Astrocyte of the spinal cord (primary cell): ENCODE results near the gene PHTF1.

Source experiments
- DNase-seq: peaks from one replicate; pipeline ENCODE4 v3.0.0; 2011; ENCODE audit warnings: low read depth, low spot score
- H3K4me3 ChIP-seq: 2 replicates; pipeline ENCODE4 v1.5.1; 2011; ENCODE audit warnings: low read depth, mild to moderate bottlenecking, low read length, moderate library complexity
- in situ Hi-C: cut with HindIII; loops from 2 replicates; pipeline ENCODE4 v1.10.0; 2017; ENCODE audit warnings: low sequenced_read_pairs
- TF ChIP-seq, protein P1 (sequence below): IDR thresholded peaks from 2 replicates; pipeline ENCODE4 v1.5.1; 2012; ENCODE audit warnings: low read depth, mild to moderate bottlenecking, low read length, inconsistent platforms

PHTF1 gene

DNA sequence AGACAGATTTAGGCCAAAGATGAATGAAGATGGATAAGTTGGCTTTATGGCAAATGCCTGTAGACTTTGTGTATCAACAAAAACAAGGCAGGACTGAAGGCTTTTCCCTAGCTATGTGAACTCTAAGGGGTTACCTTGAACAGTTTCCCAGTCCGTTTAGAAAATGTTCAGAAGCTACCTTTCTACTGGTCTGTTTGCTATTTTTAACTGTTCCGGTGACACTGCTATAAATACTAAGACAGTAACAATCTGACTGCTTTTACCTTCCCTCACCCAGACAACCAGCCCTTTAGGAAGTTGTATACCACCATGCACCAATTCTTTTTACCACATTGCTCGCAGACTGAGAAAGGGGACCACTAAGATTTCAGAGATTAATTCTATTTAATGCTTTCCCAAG lies 102.2 kb downstream of the PHTF1 start:
- no peak for DNase-seq
- no peak overlapping the region for H3K4me3 ChIP-seq
- in situ Hi-C loops = no loop called here
- TF ChIP-seq, protein P1, sequence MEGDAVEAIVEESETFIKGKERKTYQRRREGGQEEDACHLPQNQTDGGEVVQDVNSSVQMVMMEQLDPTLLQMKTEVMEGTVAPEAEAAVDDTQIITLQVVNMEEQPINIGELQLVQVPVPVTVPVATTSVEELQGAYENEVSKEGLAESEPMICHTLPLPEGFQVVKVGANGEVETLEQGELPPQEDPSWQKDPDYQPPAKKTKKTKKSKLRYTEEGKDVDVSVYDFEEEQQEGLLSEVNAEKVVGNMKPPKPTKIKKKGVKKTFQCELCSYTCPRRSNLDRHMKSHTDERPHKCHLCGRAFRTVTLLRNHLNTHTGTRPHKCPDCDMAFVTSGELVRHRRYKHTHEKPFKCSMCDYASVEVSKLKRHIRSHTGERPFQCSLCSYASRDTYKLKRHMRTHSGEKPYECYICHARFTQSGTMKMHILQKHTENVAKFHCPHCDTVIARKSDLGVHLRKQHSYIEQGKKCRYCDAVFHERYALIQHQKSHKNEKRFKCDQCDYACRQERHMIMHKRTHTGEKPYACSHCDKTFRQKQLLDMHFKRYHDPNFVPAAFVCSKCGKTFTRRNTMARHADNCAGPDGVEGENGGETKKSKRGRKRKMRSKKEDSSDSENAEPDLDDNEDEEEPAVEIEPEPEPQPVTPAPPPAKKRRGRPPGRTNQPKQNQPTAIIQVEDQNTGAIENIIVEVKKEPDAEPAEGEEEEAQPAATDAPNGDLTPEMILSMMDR = no peak

DNA sequence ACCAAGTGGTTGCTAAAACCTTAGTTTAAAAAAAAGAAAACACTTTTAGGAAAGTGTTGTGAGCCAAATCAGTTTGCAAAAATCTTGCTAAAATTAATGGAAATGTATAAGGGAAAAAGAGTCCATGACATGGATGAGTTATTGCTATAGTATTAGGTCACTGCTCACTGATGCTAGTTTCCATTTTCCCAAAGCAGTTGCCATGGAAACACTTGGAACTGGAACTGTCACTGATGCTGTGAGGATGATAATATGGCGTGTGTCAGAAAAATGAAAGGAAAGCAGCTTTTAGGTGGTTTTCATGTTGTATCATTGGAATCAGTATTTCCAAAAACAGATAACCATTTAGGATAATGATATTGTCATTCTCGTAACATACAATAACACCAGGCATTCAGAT lies 104.4 kb downstream of the PHTF1 start:
- TF ChIP-seq, protein P1 = no peak
- H3K4me3 ChIP-seq = no peak overlapping the region
- no peak for DNase-seq
- in situ Hi-C loops = no loop called here

DNA sequence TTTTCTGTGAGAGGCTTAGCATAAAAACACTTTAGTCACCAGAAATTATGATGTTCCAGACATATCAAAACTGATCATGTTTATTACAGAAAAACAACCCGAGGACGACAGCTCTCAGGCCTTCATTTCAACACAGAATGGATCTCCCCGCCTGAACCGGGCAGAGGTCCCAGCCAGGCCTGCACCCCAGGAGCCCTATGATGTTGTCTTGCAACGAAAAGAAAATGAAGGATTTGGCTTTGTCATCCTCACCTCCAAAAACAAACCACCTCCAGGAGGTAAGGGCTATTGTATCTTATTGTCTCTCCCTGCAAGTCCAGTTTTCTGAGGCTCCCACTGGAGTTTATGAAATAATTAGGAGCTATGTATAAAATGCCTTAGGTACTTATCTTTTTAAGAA lies 105.5 kb downstream of the PHTF1 start:
- in situ Hi-C loops = no loop called here
- DNase-seq = no peak
- no peak overlapping the region for H3K4me3 ChIP-seq
- TF ChIP-seq, protein P1 = no peak

DNA sequence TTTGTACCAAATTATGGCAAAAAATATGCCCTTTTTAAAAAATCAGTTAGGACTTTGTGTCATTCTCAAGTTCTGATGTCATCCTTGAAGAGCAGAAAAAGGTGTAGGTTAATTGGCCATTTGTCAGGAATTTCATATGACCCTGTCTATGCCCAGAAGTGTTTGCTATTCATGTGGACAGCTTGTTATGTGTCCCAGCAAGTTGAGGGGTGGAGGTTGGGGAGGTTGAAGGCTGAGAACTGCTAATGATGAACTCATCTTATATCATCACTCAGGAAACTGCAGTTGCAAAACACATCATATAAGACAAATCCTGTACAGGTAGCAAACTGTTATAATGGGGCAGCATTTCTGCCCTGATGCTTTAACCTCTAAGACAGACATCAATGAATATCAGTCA lies 106.5 kb downstream of the PHTF1 start:
- H3K4me3 ChIP-seq = no peak overlapping the region
- in situ Hi-C loops = no loop called here
- TF ChIP-seq, protein P1 = no peak
- DNase-seq = no peak

DNA sequence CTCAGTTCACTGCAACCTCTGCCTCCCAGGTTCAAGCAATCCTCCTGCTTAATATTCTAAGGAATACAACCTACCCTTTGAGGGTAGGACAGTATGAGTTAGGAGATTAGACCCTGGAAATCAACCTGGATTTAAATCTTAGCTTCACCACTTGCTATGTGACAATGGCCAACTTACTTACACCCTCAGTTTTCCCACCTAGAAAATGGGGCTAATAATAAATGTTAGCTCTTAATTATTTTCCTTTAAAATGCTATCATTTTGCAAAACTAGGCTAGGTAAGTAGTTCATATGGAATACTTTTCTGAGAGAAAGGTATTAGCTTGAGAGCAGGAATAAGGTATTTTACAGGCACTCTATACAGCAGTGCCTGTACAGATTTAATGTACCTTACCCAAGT lies 110.8 kb downstream of the PHTF1 start:
- no peak for DNase-seq
- in situ Hi-C loops = no loop called here
- TF ChIP-seq, protein P1 = no peak
- H3K4me3 ChIP-seq = no peak overlapping the region

DNA sequence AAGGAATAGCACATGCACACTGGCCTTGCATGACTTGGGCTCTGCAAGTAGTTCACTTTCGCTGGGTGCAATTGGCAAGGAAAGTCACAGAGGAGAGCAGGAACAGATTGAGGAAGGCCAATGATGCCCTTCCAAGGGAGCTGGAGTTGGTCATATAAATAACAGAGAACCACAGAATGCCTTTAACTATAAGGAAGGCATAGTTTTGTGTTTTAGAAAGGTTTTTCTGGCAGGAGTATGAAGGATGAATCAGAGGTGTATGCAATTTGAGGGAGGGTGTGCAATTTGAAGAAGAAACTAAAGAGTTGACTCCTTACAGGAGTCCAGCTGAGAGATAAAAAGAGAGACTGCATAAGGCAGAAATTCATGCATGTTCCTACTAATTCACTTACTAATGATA lies 112.1 kb downstream of the PHTF1 start:
- H3K4me3 ChIP-seq = no peak overlapping the region
- in situ Hi-C loops = no loop called here
- peak; percentile 59 for DNase-seq
- TF ChIP-seq, protein P1 = no peak
